K562 (cell line): ENCODE results near the gene LEPROT. TPM values are rescaled to one million over a fixed set of nuclear protein-coding genes. Genes with fewer than 3 reads are reported as not detected.

Experiments used
- CBFA2T3 ChIP-seq: fragments of 450-650 bp; IDR thresholded peaks from 2 replicates; pipeline ENCODE4 v1.6.1; 2017
- CTCFL ChIP-seq: IDR thresholded peaks from 2 replicates; pipeline ENCODE4 v1.6.1; 2011; ENCODE audit warnings: borderline replicate concordance, low read depth, mild to moderate bottlenecking, moderate library complexity, low read length; ENCODE audit not compliant: insufficient read depth, poor library complexity, severe bottlenecking
- E2F8 ChIP-seq: fragments of 450-650 bp; IDR thresholded peaks from 2 replicates; pipeline ENCODE4 v1.7.1; 2018; ENCODE audit warnings: mild to moderate bottlenecking, low read depth; ENCODE audit not compliant: partially characterized antibody
- ESRRB ChIP-seq: fragments of 250-450 bp; sonication (Bioruptor Pico); IDR thresholded peaks from 2 replicates; pipeline ENCODE4 v1.5.0; 2020; ENCODE audit warnings: mild to moderate bottlenecking, moderate library complexity, borderline replicate concordance
- FOXA1 ChIP-seq: fragments of 450-650 bp; IDR thresholded peaks from 2 replicates; pipeline ENCODE4 v1.6.1; 2016; ENCODE audit warnings: mild to moderate bottlenecking, borderline replicate concordance
- FOXJ3 ChIP-seq: sonication (generic); formaldehyde crosslinking; IDR thresholded peaks from 2 replicates; pipeline ENCODE4 v1.4.0; 2020; ENCODE audit warnings: mild to moderate bottlenecking, missing genetic modification reagents
- SMAD2 ChIP-seq: fragments of 150-350 bp; IDR thresholded peaks from 2 replicates; pipeline ENCODE4 v1.6.1; 2014; ENCODE audit warnings: low read depth, mild to moderate bottlenecking, low read length
- SRF ChIP-seq, 2 experiments: fragments of 250-450, 450-650 bp in 1 of 2; sonication (Bioruptor Pico) in 1 of 2; sonication (generic) in 1 of 2; formaldehyde crosslinking; IDR thresholded peaks; 2 replicates each; pipeline versions ENCODE4 v1.5.0 to v1.5.1; 2020 to 2022; ENCODE audit warnings: mild to moderate bottlenecking in 1 of 2, missing genetic modification reagents in 1 of 2
- TARDBP ChIP-seq: fragments of 450-650 bp; IDR thresholded peaks from 2 replicates; pipeline ENCODE4 v1.6.1; 2016
- TEAD1 ChIP-seq, 2 experiments: fragments of 450-650 bp in 1 of 2; sonication (generic) in 1 of 2; formaldehyde crosslinking; IDR thresholded peaks; 2 replicates each; pipeline versions ENCODE4 v1.4.0 to v1.8.0; 2020 to 2022; ENCODE audit warnings: mild to moderate bottlenecking in 2 of 2, missing genetic modification reagents in 1 of 2
- ZNF586 ChIP-seq: fragments of 450-650 bp; formaldehyde crosslinking; conservative IDR thresholded peaks from 2 replicates; pipeline ENCODE4 v1.4.0; 2020; ENCODE audit warnings: mild to moderate bottlenecking, moderate library complexity
- polyA plus RNA-seq, 8 experiments: library from polyadenylated mRNA; depleted of rRNA in 4 of 8; stranded (reverse) in 5 of 8; unstranded in 3 of 8; fragments of >200 nt; fragmentation: Nextera tagmentation in 2 of 8; fragmentation: Illumina TruSeq in 1 of 8; extraction: Ambion mirVana in 2 of 8; extraction: Trizol in 1 of 8; gene quantifications; 2 replicates each; pipeline versions ENCODE4 v1.2.1 to v1.2.3, GENCODE V29; 2011 to 2014; ENCODE audit warnings: inconsistent platforms in 1 of 8, missing spikeins in 1 of 8
- total RNA-seq, 7 experiments: library from RNA; depleted of rRNA in 6 of 7; stranded (reverse); fragments of >200 nt in 6 of 7; fragmentation: Illumina TruSeq in 2 of 7; extraction: Trizol in 2 of 7; gene quantifications; 2 replicates each; pipeline versions ENCODE4 v1.2.1 to v1.2.3, GENCODE V29; 2011 to 2021; ENCODE audit warnings: low replicate concordance in 1 of 7
- TF ChIP-seq, protein P1 (sequence below): fragments of 450-650 bp; formaldehyde crosslinking; IDR thresholded peaks from 2 replicates; pipeline ENCODE4 v1.4.0; 2020; ENCODE audit warnings: mild to moderate bottlenecking, moderate library complexity
- TF ChIP-seq, protein P2 (sequence below): fragments of 250-450 bp; sonication (Bioruptor Pico); IDR thresholded peaks from 2 replicates; pipeline ENCODE4 v1.5.0; 2021; ENCODE audit warnings: mild to moderate bottlenecking, borderline replicate concordance
- TF ChIP-seq, protein P3 (sequence below): IDR thresholded peaks from 3 replicates; pipeline ENCODE4 v1.6.1; 2011; ENCODE audit warnings: borderline replicate concordance, mild to moderate bottlenecking, moderate library complexity; ENCODE audit not compliant: insufficient read length; ENCODE audit errors: extremely low read depth

LEPROT gene
- total and polyA plus RNA-seq, 9 of the 15 experiments (the other 6 are each of a cell fraction or from before 2014, with no cell fraction given): 28.1 to 97.5 (median 45.8) TPM

GRCh38 chr1:65412256-65412983, 8.0 kb upstream of the LEPROT start (continued):
- TF ChIP-seq, protein P1, sequence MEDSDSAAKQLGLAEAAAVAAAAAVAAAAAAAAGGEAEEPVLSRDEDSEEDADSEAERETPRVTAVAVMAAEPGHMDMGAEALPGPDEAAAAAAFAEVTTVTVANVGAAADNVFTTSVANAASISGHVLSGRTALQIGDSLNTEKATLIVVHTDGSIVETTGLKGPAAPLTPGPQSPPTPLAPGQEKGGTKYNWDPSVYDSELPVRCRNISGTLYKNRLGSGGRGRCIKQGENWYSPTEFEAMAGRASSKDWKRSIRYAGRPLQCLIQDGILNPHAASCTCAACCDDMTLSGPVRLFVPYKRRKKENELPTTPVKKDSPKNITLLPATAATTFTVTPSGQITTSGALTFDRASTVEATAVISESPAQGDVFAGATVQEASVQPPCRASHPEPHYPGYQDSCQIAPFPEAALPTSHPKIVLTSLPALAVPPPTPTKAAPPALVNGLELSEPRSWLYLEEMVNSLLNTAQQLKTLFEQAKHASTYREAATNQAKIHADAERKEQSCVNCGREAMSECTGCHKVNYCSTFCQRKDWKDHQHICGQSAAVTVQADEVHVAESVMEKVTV (CRISPR knock-in tag): peak; percentile 40; the same call in 1 of the 2 replicates
- TF ChIP-seq TARDBP (peak; percentile 80; the same call in 1 of the 2 replicates), SMAD2 (no peak), CTCFL (no peak), E2F8 (peak; percentile 62), TEAD1 (CRISPR knock-in tag; IDR thresholded peaks at IDR 0.05) (peak; percentile 46 to 88; a peak in 2 of 4 replicates), FOXJ3 (CRISPR knock-in tag) (no peak), ESRRB (no peak), ZNF586 (no peak), CBFA2T3 (peak; percentile 99), FOXA1 (no peak), SRF (CRISPR knock-in tag; IDR thresholded peaks at IDR 0.05) (0 out of 4 replicates have a peak, but pooled peaks of 1 of the 2 experiments have one; percentile 56)
- TF ChIP-seq, protein P2, sequence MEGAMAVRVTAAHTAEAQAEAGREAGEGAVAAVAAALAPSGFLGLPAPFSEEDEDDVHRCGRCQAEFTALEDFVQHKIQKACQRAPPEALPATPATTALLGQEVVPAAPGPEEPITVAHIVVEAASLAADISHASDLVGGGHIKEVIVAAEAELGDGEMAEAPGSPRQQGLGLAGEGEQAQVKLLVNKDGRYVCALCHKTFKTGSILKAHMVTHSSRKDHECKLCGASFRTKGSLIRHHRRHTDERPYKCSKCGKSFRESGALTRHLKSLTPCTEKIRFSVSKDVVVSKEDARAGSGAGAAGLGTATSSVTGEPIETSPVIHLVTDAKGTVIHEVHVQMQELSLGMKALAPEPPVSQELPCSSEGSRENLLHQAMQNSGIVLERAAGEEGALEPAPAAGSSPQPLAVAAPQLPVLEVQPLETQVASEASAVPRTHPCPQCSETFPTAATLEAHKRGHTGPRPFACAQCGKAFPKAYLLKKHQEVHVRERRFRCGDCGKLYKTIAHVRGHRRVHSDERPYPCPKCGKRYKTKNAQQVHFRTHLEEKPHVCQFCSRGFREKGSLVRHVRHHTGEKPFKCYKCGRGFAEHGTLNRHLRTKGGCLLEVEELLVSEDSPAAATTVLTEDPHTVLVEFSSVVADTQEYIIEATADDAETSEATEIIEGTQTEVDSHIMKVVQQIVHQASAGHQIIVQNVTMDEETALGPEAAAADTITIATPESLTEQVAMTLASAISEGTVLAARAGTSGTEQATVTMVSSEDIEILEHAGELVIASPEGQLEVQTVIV (CRISPR knock-in tag): no peak
- TF ChIP-seq, protein P3, sequence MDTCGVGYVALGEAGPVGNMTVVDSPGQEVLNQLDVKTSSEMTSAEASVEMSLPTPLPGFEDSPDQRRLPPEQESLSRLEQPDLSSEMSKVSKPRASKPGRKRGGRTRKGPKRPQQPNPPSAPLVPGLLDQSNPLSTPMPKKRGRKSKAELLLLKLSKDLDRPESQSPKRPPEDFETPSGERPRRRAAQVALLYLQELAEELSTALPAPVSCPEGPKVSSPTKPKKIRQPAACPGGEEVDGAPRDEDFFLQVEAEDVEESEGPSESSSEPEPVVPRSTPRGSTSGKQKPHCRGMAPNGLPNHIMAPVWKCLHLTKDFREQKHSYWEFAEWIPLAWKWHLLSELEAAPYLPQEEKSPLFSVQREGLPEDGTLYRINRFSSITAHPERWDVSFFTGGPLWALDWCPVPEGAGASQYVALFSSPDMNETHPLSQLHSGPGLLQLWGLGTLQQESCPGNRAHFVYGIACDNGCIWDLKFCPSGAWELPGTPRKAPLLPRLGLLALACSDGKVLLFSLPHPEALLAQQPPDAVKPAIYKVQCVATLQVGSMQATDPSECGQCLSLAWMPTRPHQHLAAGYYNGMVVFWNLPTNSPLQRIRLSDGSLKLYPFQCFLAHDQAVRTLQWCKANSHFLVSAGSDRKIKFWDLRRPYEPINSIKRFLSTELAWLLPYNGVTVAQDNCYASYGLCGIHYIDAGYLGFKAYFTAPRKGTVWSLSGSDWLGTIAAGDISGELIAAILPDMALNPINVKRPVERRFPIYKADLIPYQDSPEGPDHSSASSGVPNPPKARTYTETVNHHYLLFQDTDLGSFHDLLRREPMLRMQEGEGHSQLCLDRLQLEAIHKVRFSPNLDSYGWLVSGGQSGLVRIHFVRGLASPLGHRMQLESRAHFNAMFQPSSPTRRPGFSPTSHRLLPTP: no peak
